DND-41 (cell line): ENCODE data around the gene PPP1R13B.
"Not testable (repeated sequence)": the region's sequence is repeated elsewhere in the genome, so short reads cannot be mapped to it uniquely, and the experiment has no call there.

ENCODE experiments used
- ATAC-seq: fragments of 200-7000 bp; cut with Tn5 transposase; 3 replicates; pipeline ENCODE4 v1.9.1; 2021; ENCODE audit warnings: low read depth; ENCODE audit not compliant: insufficient read depth
- DNase-seq: peaks from one replicate; pipeline ENCODE4 v3.0.0-alpha.2; 2020
- H2AFZ ChIP-seq: 2 replicates; pipeline ENCODE4 v1.6.0; 2012; ENCODE audit warnings: low read depth, low read length
- H3K27ac ChIP-seq: 2 replicates; pipeline ENCODE4 v1.5.1; 2012; ENCODE audit warnings: low read length, inconsistent platforms
- H3K27me3 ChIP-seq: fragments of 200-600 bp; sonication (generic); 2 replicates; pipeline ENCODE4 v1.6.0; 2012; ENCODE audit warnings: low read length, mild to moderate bottlenecking, inconsistent platforms; ENCODE audit not compliant: insufficient read depth, poor library complexity
- H3K36me3 ChIP-seq: 2 replicates; pipeline ENCODE4 v1.5.1; 2012; ENCODE audit warnings: low read length, inconsistent platforms; ENCODE audit not compliant: insufficient read depth
- H3K4me1 ChIP-seq: 2 replicates; pipeline ENCODE4 v1.5.1; 2012; ENCODE audit warnings: mild to moderate bottlenecking, low read length; ENCODE audit not compliant: insufficient read depth
- H3K4me2 ChIP-seq: 2 replicates; pipeline ENCODE4 v1.6.0; 2012; ENCODE audit warnings: mild to moderate bottlenecking, moderate library complexity, low read length, inconsistent platforms; ENCODE audit not compliant: insufficient read depth
- H3K4me3 ChIP-seq, 2 experiments: fragments of 200-600 bp in 1 of 2; shearing (Covaris generic) in 1 of 2; 2 replicates each; pipeline ENCODE4 v1.5.1; 2012 to 2016; ENCODE audit warnings: inconsistent platforms in 2 of 2, low read length in 2 of 2, mild to moderate bottlenecking in 2 of 2, low read depth in 1 of 2, moderate library complexity in 1 of 2
- H3K79me2 ChIP-seq: 2 replicates; pipeline ENCODE4 v1.6.0; 2012; ENCODE audit warnings: low read length, inconsistent platforms; ENCODE audit not compliant: insufficient read depth
- H3K9ac ChIP-seq: 2 replicates; pipeline ENCODE4 v1.6.0; 2012; ENCODE audit warnings: low read depth, mild to moderate bottlenecking, inconsistent platforms, low read length, moderate library complexity
- H3K9me3 ChIP-seq: 2 replicates; pipeline ENCODE4 v1.5.1; 2012; ENCODE audit warnings: low read length, moderate library complexity, mild to moderate bottlenecking, inconsistent platforms; ENCODE audit not compliant: insufficient read depth, severe bottlenecking
- H4K20me1 ChIP-seq: 2 replicates; pipeline ENCODE4 v1.6.0; 2012; ENCODE audit warnings: low read length; ENCODE audit not compliant: insufficient read depth
- CTCF ChIP-seq: IDR thresholded peaks from 2 replicates; pipeline ENCODE4 v1.5.1; 2012; ENCODE audit warnings: borderline replicate concordance, low read length, moderate library complexity, mild to moderate bottlenecking; ENCODE audit not compliant: poor library complexity, severe bottlenecking; ENCODE audit errors: extremely low read depth
- EZH2 ChIP-seq: IDR thresholded peaks from 3 replicates; pipeline ENCODE4 v1.6.1; 2012; ENCODE audit warnings: borderline replicate concordance, low read depth, mild to moderate bottlenecking, moderate library complexity, low read length, inconsistent platforms; ENCODE audit not compliant: severe bottlenecking

PPP1R13B gene

GRCh38 chr14:103845327-103845726, 2.0 kb downstream of the PPP1R13B start:
- Histone ChIP-seq H3K9ac (no peak overlapping the region), H3K27me3 (peaks cover 18% of the 10 kb centered on the region), H3K4me1 (peaks cover 5% of the 10 kb centered on the region), H3K36me3 (no peaks in the 10 kb centered on the region), H3K9me3 (no peaks in the 10 kb centered on the region), H4K20me1 (peaks cover 3% of the 10 kb centered on the region; the same call in 1 of the 2 replicates), H2AFZ (no peak overlapping the region), H3K4me3 (no peak overlapping the region), H3K27ac (no peak overlapping the region), H3K79me2 (no peaks in the 10 kb centered on the region), H3K4me2 (no peak overlapping the region)
- ATAC-seq (no peak), DNase-seq (no peak)
- TF ChIP-seq EZH2 (no peak), CTCF (no peak)

GRCh38 chr14:103841265-103841664, 6.1 kb downstream of the PPP1R13B start:
- not testable (repeated sequence) for H4K20me1 ChIP-seq, H3K27ac ChIP-seq, H3K36me3 ChIP-seq, H2AFZ ChIP-seq, H3K4me1 ChIP-seq, ATAC-seq, H3K79me2 ChIP-seq, H3K4me3 ChIP-seq, H3K9me3 ChIP-seq, H3K9ac ChIP-seq, DNase-seq, H3K4me2 ChIP-seq
- peaks cover 16% of the 10 kb centered on the region for H3K27me3 ChIP-seq

GRCh38 chr14:103840014-103840413, 7.4 kb downstream of the PPP1R13B start:
- H4K20me1 ChIP-seq: no peaks in the 10 kb centered on the region

GRCh38 chr14:103839579-103839978, 7.8 kb downstream of the PPP1R13B start:
- ATAC-seq: no peak
- TF ChIP-seq CTCF (no peak), EZH2 (no peak)
- H3K79me2 ChIP-seq: no peaks in the 10 kb centered on the region
- no peaks in the 10 kb centered on the region for H3K36me3 ChIP-seq
- no peak overlapping the region for H3K4me2 ChIP-seq
- no peak overlapping the region for H3K4me3 ChIP-seq
- H3K9ac ChIP-seq: no peak overlapping the region
- H4K20me1 ChIP-seq: no peaks in the 10 kb centered on the region
- H3K9me3 ChIP-seq: no peaks in the 10 kb centered on the region
- H2AFZ ChIP-seq: no peak overlapping the region
- H3K27me3 ChIP-seq: peaks cover 5% of the 10 kb centered on the region
- DNase-seq: no peak
- H3K4me1 ChIP-seq: no peaks in the 10 kb centered on the region
- H3K27ac ChIP-seq: no peak overlapping the region

More at GRCh38 chr14:103840014-103840413, 7.4 kb downstream of the PPP1R13B start:
- Histone ChIP-seq H3K36me3 (no peaks in the 10 kb centered on the region), H3K4me2 (no peak overlapping the region), H3K9ac (no peak overlapping the region), H3K9me3 (no peaks in the 10 kb centered on the region), H3K4me3 (no peak overlapping the region), H2AFZ (no peak overlapping the region), H3K27me3 (peaks cover 10% of the 10 kb centered on the region), H3K27ac (no peak overlapping the region), H3K4me1 (no peaks in the 10 kb centered on the region), H3K79me2 (no peaks in the 10 kb centered on the region)
- TF ChIP-seq EZH2: no peak
- no peak for TF ChIP-seq CTCF
- ATAC-seq (no peak), DNase-seq (no peak)
